NCI-H2196 treated with DMSO at 0.1 percent for 48 hours (cell line): ENCODE measurements around the gene GET4.
"Not testable (repeated sequence)": the region's sequence is repeated elsewhere in the genome, so short reads cannot be mapped to it uniquely, and the experiment has no call there.

ENCODE experiments used
- DNase-seq: peaks from one replicate; lab custom pipeline; 2025; ENCODE audit not compliant: unreplicated experiment; lab: John Stamatoyannopoulos, UW

Gene GET4

DNA sequence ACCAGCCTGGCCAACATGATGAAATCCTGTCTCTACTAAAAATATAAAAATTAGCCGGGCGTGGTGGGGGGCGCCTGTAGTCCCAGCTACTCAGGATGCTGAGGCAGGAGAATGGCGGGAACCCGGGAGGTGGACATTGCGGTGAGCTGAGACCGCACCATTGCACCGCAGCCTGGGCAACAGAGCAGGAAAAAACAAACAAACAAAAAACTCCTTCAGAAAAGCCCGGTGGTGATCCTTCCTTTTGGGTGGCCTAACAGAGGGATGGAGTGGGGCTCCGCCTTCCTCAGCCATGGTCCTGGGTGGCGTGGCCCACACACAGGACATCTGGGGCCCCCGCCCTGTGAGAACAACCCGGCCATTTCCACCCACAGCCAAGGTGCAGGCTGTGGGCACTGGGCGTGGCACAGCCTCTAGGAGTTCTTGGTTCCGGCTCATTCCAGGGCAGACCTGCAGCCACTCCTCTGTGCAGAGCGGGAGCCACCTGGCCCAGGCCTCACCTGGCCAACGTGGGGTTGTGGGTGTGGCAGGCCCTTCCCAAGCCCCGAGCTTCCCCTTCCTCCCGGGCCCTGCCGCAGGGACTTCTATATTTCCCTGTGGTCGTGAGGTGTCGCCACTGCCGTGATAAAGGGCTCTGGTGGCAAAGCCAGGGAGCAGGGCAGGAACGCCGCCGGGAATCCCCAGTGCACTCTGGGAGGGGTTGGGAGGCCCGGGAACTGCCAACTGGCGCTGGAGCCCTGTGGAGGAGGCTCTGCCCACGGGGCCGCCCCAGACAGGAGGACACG, 37.6 kb downstream of the GET4 start:
- DNase-seq: no peak

DNA sequence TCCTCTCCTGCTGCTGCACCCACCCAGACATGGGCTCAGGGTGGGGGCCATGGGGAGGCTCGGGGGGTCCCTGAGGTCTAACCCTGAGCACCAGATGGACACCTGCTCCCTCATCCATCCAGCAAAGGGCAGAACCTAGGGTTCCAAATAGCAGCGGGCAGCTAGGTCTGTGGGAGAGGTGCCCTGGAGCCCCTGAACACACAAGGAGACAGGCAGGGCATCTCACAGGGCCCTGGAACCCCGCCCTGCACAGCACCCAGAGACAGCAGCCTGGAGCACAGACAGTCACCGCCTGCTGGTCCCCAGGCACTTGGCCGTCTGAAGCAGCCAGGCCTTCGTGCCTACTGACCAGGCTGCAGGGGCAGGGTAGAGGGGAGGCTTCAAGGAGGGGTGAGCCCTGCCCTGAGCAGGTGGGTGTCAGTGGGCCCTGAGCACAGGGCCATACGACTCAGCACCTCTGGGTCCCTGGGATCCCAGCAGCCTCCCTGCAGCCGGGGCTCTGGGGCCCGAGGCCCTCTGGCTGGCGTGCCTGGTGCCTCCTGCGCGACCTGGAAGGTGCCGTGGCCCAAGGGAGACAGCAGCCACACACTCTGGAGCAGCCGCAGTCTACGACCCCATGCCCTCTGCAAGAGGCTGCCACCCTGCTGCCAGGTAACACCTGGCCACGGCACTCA, 38.3 kb downstream of the GET4 start:
- DNase-seq: no peak

DNA sequence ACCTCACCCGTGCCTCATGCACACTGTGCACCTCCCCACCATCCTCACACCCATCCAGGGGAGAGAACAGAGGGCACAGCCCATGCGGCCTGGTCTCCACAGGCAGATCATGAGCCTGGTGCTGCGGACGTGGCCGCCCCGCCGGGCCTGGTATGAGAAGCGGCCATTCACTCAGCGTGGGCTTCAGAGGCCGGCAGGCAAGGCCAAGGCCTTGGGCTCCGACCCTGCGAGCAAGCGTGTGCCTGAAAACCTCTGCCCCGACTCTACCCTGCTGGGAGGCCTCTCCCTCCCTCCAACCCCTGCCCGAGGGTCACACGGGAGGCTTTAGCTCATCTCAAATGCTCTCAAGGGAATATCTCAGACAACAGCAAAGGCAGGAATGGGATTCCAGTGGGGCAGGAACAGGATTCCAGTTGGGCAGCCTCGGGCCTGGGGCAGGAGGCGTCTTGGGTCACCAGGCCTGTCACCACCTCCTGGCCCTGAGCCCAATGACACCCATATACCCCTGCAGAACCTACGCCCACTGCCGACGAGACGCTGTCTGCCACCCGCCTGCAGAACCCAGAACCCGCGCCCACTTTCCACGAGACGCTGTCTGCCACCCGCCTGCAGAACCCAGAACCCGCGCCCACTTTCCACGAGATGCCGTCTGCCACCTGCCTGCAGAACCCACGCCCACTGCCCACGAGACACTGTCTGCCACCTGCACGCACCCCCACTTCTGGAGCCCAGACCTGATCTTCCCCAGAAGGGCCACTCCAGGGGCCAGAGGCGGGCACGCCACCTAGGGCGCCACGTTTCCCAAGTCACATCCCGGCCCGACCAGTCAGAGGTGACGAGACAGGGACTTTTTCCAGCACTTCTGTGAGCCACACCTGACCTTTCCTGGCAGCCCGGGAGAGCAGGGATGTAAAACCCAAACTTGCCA, 39.2 kb downstream of the GET4 start:
- DNase-seq: no peak

DNA sequence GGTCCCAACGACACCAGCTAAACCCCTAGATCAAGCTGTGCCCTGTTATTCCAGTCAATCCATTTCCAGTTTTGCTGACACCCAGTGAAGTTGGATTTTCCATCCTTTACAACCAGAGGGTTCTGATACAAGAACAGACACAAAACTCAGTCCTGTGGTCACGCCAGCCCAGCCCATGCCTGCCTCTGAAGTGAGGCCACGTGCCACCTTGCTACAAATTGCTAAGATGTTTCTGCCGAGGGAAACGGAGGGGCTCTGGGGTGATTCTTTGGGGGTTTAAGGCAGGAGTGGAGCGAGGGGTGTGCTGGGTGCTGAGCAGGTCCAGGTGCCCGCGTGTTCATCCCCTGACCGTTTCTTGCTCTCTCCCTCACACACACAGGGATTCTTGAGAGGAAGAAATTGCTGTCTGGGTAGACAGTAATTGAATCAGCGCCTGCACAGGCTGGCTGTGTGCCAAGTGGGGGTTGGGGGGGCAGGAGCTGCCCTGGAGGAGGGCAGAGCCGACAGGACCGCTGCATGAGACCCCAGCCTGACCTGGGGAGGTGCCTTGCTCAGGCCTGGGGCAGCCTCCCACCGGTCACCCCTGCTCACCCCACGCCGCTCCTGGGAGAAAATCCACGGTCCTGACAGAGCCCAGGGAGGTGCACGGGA, 40.1 kb downstream of the GET4 start:
- no peak for DNase-seq

DNA sequence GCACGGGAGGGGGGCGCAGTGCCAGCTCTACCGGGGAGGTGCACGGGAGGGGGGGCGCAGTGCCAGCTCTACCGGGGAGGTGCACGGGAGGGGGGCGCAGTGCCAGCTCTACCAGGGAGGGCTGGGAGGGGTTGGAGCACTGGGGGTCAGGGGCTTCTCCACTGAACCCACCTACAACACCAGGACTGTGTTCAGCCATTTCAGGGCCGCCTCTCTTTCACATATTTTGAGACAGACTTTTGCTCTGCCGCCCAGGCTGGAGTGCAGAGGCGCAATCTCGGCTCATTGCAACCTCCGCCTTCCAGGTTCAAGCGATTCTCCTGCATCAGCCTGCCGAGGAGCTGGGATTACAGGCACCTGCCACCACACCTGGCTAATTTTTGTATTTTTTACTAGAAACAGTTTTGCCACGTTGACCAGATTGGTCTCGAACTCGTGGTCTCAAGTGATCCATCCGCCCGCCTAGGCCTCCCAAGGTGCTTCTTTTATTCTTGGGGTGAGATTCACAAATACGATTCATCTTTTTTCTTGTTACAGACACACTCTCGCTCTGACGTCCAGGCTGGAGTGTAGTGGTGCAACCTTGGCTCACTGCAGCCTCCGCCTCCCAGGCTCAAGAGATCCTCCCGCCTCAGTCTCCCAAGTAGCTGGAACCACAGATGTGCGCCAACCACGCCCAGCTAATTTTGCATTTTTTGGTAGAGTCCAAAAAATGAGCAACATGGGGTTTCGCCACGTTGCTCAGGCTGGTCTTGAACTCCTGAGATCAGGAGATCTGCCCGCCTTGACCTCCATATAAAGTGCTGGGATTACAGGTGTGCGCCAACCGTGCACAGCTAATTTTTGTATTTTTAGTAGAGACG, 41.1 kb downstream of the GET4 start:
- DNase-seq: no peak

DNA sequence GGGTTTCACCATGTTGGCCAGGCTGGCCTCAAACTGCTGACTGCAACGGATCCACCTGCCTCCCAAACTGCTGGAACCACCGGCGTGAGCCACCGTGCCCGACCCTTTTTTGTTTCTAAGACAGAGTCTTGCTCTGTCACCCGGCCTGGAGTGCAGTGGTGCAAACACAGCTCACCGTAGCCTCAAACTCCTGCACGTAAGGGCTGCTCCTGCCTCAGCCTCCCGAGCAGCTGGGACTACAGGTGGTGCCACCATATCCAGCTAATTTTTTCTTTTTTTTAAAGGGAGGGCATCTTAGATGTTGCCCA, 41.7 kb downstream of the GET4 start:
- DNase-seq: no peak

DNA sequence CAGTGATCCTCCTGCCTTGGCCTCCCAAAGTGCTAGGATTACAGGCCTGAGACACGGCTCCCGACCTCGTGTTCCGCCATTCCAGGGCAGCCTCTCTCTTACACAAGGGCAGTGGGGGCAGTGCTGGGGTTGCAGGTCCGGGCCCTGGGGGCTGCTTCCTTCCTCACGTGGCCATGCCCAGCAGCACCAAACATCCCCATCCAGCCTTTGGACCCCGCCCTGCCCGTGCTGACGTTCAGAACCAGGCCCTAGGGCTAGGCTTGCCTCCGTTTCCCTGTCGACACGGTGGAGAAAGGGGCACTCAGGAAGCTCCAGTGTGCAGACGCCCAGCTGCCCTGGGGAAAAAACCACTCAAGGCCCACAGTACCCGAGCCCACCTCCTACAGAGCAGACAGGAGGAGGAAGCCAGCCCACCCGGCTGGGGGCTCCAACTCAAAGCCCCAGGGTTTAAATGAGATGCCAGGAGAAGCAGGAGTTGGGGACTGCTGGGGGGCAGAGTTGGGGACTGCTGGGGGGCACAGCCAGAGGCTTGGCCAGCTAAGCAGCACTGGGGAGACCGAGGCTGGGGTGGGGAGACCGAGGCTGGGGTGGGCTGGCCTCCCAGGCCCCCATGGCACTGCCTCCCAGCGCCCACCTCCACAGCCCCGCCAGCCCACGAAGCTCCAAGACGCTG, 42.2 kb downstream of the GET4 start:
- no peak for DNase-seq

DNA sequence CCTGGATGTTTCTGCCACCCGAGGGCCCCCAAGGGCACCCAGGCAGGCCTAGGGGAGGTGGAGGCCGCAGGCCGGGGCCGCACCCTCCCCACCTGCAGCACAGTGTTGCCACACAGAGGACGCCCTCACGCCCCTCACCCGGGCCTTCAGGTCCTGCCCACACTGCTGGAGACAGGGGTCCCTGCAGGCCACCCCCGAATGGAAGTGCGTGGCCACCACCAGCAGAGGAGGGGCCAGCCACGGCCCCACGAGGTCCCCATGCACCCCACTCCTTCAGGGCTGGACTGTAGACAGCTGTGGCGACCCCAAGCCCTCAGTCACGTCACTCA, 42.7 kb downstream of the GET4 start:
- DNase-seq: no peak

DNA sequence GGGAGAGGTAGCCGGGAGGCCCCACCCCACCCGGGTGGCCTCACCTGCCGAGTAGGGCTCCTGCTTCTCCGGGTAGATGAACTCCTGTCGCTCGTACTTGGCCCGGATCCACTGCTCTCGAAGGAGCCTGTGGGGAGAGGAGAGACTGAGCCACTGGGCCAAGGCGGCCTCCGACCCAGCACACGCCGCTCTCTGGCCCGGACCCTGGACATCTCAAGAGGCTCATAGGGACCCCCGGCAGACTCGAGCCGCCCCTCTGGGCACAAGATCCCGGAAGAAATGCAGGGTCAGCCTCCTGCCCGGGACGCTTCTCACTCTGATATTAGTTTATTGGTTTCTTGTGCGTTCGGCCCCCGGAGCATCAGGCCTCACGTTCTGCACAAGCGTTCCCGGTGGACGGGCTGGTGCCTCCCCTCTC, 43.6 kb downstream of the GET4 start:
- DNase-seq: no peak

DNA sequence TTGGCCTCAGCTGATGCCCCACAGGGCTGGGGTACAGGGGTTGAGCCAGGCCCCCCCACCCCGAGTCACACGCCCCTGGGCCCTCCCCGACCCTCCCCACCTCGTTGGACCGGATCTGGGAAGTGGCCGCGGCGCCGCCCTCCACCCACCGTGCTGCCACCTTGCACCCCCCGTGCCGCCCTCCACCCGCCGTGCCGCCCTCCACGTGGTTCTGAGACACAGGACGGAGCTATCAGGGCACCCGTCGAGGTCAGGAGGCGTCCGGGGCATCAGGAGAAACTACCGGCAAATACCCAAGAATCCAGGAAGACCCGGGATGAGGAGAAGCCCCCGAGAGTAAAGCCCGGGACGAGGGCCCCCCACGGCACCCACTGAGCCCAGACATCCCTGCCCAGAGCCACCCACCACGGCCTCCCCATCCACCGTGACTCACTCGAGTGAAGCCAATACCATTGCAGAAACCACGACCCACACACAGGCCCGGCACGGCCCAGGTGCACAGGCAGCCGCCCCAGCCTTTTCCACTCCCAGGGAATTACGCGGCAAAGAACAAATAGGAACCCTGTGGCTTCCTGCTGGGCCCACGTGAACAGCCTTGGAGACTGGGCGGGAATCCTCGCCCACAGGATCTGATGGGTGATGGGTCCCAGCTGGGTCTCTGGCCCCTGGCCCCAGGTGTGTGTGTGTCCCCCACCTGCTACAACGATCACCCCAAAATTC, 44.2 kb downstream of the GET4 start:
- DNase-seq: no peak

DNA sequence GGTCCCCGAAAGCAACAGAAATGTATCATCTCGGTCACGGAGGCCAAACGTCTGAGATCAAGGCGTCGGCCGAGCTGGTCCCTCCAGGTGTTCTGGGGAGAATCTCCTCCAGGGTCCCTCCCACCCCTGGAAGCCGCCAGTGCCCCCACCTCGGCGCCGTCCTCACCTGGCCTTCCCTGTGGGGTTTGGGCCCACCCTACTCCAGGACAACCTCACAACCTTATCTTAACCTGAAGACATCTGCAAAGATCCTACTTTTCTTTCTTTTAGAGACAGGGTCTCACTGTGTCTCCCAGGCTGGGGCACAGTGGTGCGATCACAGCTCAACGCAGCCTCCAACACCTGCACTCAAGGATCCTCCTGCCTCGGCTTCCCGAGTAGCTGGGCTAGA, 44.7 kb downstream of the GET4 start:
- no peak for DNase-seq

DNA sequence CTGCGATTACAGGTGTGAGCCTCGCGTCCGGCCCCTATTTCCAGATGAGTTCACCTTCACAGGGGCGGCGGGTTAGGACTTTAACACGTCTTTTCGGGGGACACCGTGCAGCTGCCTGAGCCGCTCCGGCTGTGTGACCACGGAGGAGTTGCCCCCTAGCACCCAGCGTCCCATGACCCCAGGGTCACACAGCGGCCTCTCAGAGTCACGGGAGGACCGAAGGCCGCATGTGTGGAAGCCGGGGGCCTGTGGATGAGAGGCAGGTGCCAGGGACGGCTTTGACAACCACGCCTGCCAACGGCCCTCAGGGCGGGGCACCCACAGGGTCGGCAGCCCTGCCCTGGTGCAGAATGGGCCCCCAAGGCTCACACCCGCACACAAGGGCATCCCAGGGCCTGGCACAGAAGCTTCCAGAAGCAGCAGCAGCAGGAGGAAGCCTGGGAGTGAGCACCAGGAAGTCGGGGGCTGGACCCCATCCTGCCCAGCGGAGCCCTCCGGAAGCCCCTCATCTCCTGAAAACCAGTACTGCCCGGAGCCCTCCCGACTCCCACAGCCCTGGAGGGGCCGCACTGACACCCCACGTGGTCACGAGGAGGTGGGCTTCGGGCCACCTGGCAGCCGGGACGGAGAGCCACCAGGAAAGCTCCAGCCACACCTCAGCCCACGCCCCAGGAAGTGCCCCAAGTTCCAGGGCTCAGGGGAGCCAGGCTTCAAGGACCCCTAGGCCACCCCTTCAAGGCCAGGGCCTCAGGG, 45.4 kb downstream of the GET4 start:
- DNase-seq: no peak

DNA sequence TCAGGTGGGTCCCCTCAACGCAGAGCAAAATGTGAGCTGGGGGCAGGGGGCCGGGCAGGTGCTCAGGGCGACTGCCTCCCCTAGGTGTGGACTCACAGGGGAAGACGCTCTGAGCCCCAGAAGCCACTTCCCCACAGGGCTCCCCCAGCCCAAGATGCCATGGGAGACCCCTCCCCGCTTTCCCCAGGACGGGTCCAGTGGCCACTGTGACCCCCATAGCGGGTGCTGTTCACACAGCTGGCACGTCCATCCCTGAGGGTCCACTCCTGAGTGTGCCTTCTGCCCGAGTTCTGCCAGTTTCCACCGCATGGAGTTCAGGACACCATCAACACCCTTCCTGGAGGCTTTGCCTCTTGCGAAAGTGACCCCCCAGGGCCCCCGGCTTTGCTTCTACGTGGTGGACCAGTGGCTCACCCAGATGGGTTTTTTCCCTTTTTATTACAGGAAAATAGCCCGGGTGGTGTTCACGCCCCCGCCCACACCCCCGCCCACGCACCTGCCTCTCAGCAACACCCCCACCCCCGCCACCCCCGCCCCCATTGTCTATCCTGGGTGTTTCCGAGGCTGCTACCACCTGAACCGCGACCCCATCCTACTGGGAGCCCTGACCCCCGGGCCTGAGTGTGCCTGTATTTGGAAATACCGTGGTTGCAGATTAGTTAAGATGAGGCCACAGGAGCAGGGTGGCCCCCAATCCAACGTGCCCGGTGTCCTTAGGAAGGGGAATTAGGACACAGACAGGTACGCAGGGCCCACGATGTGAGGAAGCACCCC, 46.2 kb downstream of the GET4 start:
- DNase-seq: no peak

DNA sequence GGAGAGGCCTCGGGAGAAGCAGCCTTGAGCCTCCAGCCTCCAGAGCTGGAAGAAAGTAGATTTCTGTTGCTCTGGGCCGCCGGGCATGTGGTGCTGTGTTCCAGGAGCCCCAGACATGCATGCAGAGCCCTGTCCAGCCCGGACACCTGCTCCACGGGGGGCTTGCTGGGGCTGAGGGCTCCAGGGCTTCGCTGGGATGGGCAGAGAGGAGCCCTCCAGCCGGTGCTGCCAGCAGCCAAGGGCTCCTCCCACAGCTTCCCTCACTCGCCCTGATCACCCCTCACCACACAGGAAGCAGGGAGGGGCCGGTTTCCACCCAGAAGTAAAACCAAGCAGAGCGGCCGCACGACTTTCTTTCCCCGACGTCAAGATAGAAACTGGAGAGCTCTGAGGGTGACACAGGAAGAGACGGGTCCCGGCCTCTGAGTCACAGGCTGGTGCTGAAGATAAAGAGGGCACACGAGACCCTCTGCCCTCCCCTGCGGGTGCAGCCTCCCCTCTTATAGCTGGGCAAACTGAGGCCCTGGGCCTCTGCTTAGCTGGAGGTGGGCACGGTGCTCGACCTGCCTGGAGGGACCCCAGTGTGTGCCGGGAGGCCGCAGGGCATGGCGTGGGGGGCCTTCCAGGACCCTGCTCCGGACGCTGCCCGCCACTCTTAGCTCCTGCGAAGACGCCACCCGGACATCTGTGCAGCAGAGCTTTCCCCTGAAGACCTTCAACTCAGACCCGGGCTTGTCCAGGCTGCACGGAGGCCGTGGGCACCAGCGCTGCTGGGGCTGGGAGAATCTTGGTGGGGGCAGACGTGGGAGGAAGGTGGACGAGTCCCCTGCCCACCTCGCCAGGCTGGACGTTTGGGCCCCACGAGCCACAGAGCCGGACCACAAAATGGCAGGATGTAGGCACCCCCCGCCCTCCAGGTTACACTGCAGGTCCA, 47.0 kb downstream of the GET4 start:
- no peak for DNase-seq

DNA sequence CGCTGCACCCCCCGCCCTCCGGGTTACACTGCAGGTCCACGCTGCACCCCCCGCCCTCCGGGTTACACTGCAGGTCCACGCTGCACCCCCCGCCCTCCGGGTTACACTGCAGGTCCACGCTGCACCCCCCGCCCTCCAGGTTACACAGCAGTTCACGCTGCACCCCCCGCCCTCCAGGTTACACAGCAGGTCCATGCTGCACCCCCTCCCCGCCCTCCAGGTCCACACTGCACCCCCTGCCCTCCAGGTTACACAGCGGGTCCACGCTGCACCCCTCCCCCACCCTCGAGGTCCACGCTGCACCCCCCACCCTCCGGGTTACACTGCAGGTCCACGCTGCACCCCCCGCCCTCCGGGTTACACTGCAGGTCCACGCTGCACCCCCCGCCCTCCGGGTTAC, 47.7 kb downstream of the GET4 start:
- not testable (repeated sequence) for DNase-seq

DNA sequence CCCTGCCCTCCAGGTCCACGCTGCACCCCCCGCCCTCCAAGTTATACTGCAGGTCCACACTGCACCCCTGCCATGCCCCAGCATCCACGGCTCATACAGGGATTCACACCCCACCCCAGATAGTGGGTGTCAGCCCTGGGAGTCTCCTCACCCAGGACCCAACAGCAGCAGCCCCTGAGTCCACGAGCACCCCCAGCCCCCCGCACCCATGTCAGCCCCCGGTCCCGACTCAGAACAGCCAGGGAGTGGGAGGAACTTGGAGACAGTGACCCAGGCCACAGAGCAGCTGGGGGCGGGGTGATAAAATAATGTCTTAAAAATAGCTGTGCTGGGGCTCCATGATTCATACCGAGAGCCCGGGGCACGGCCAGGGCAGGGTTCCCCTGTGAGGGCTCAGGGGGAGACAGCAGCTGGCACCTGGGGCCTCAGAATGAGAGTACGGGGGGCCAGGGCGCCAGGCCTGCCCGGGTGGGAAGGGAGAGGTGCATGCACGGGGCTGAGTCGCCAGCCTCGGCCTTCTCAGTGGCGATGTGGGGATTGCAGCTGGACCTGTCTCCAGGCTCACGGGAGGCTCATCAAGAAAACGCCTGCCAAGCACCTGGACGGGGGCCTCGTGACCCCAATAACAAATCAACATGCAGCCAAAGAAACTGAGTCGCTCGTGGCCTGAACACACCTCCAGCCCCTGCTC, 48.3 kb downstream of the GET4 start:
- DNase-seq: no peak
